ENCODE results near the gene EID3. TPM values are rescaled to one million over a fixed set of nuclear protein-coding genes. Genes with fewer than 3 reads are reported as not detected.

EID3 gene
- total and polyA plus RNA-seq, 4 experiments from 2014 or later = 9.4 to 15.6 (median 11.3) TPM

GRCh38 chr12:104306943-104307654 lies 3.6 kb downstream of the EID3 start:
- Histone ChIP-seq H3K9me3 (ENCODE audit: control insufficient read depth in 1 of 2, low read length in 2 of 2) (no peaks in the 10 kb centered on the region), H3K4me1 (ENCODE audit: insufficient read depth, low read length) (peaks cover 41% of the 10 kb centered on the region), H3K4me3 (ENCODE audit: low read length in 2 of 2) (no peak overlapping the region), H3K27ac (ENCODE audit: low read depth, low read length) (no peak overlapping the region), H3K27me3 (ENCODE audit: insufficient read depth, low read length) (no peaks in the 10 kb centered on the region), H3K36me3 (ENCODE audit: insufficient read depth, low read length) (peaks cover 7% of the 10 kb centered on the region)
- Mint-ChIP-seq H3K4me3 (no peak overlapping the region), H3K27ac (peak overlapping the region in 2 of 7 donors; percentile 16 to 29), H3K36me3 (peaks cover 14 to 17% of the 10 kb centered on the region in 2 donors), H3K4me1 (peaks cover 40 to 66% (median 52%) of the 10 kb centered on the region in 4 donors), H3K9me3 (no peaks in the 10 kb centered on the region), H3K27me3 (no peaks in the 10 kb centered on the region)
- intact Hi-C loops (cut with micrococcal nuclease) = loop anchor here (10.0 kb wide), 2 partner anchors 158 to 188 kb away; no protein-coding TSS in a partner anchor
- POLR2A ChIA-PET (ENCODE audit: partially characterized antibody) = interaction anchor here (1.2 kb wide), 1 partner anchor 19 kb away, joined by 4 read pairs; no protein-coding TSS in a partner anchor
- CTCF ChIA-PET (ENCODE audit: partially characterized antibody) = interaction anchor here (1.6 kb wide), 1 partner anchor 19 kb away, joined by 6 read pairs; no protein-coding TSS in a partner anchor
- no peak for DNase-seq

DNA sequence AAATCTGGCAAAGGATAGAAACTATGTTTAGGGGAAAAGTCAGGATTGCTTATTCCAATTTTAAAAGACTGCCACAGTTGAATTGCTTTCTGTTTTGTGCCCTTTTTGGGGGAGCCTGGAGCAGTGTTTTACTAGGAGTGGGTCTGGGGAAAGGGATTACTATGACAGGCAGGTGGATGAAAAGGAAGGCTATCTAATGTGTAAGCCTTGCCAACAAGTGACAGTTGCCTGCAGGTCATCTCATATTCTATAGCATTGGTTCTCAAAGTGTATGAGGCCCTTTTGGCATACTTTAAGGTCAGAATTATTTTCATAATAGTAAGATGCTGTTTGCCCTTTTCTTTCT lies 4.1 kb downstream of the EID3 start:
- CTCF ChIA-PET (ENCODE audit: partially characterized antibody) = interaction anchor here (1.0 kb wide), 1 partner anchor 11 kb away, joined by 3 read pairs; no protein-coding TSS in a partner anchor
- H3K36me3 ChIP-seq (ENCODE audit: insufficient read depth, low read length) = peaks cover 10% of the 10 kb centered on the region
- DNase-seq = no peak
- intact Hi-C loops (cut with micrococcal nuclease) = loop anchor here (10.0 kb wide), 2 partner anchors 157 to 187 kb away; no protein-coding TSS in a partner anchor
- H3K36me3 Mint-ChIP-seq = peaks cover 16 to 20% of the 10 kb centered on the region in 2 donors
- H3K27ac Mint-ChIP-seq = peak overlapping the region in 1 of 7 donors; percentile 29
- H3K27me3 ChIP-seq (ENCODE audit: insufficient read depth, low read length) = no peaks in the 10 kb centered on the region
- H3K9me3 Mint-ChIP-seq = no peaks in the 10 kb centered on the region
- no peak overlapping the region for H3K4me3 Mint-ChIP-seq
- H3K4me1 Mint-ChIP-seq = peaks cover 40 to 64% (median 52%) of the 10 kb centered on the region in 4 donors
- peaks cover 40% of the 10 kb centered on the region for H3K4me1 ChIP-seq (ENCODE audit: insufficient read depth, low read length)
- no peak overlapping the region for H3K27ac ChIP-seq (ENCODE audit: low read depth, low read length)
- H3K4me3 ChIP-seq (ENCODE audit: low read length in 2 of 2) = no peak overlapping the region
- H3K27me3 Mint-ChIP-seq = no peaks in the 10 kb centered on the region
- POLR2A ChIA-PET (ENCODE audit: partially characterized antibody) = interaction anchor here (1.2 kb wide), 1 partner anchor 19 kb away, joined by 4 read pairs; no protein-coding TSS in a partner anchor
- no peaks in the 10 kb centered on the region for H3K9me3 ChIP-seq (ENCODE audit: control insufficient read depth in 1 of 2, low read length in 2 of 2)

- CTCF ChIA-PET (ENCODE audit: partially characterized antibody) = interaction anchor here (0.7 to 0.9 kb wide), 2 partner anchors 72 to 481 kb away, joined by 3 to 4 read pairs; no protein-coding TSS in a partner anchor
- H3K36me3 Mint-ChIP-seq = peaks cover 24 to 31% of the 10 kb centered on the region in 2 donors
- Histone ChIP-seq H3K36me3 (ENCODE audit: insufficient read depth, low read length) (peaks cover 21% of the 10 kb centered on the region), H3K27ac (ENCODE audit: low read depth, low read length) (no peak overlapping the region), H3K9me3 (ENCODE audit: control insufficient read depth in 1 of 2, low read length in 2 of 2) (no peaks in the 10 kb centered on the region), H3K4me3 (ENCODE audit: low read length in 2 of 2) (no peak overlapping the region), H3K4me1 (ENCODE audit: insufficient read depth, low read length) (peaks cover 24% of the 10 kb centered on the region), H3K27me3 (ENCODE audit: insufficient read depth, low read length) (no peaks in the 10 kb centered on the region)
- peaks cover 30 to 46% (median 37%) of the 10 kb centered on the region in 4 donors for H3K4me1 Mint-ChIP-seq
- H3K27me3 Mint-ChIP-seq = no peaks in the 10 kb centered on the region
- intact Hi-C loops (cut with micrococcal nuclease) = loop anchor here (10.0 kb wide), 2 partner anchors 155 to 185 kb away; no protein-coding TSS in a partner anchor
- no peak for DNase-seq
- H3K9me3 Mint-ChIP-seq = no peaks in the 10 kb centered on the region
- peak overlapping the region in 2 of 7 donors; percentile 40 to 69 for H3K27ac Mint-ChIP-seq
- no peak overlapping the region for H3K4me3 Mint-ChIP-seq
- POLR2A ChIA-PET (ENCODE audit: partially characterized antibody) = interaction anchor here (1.0 kb wide), 1 partner anchor 23 kb away, joined by 5 read pairs; no protein-coding TSS in a partner anchor
These were observed 6.0 kb downstream of the EID3 start for GRCh38 chr12:104309446-104309993.

DNA sequence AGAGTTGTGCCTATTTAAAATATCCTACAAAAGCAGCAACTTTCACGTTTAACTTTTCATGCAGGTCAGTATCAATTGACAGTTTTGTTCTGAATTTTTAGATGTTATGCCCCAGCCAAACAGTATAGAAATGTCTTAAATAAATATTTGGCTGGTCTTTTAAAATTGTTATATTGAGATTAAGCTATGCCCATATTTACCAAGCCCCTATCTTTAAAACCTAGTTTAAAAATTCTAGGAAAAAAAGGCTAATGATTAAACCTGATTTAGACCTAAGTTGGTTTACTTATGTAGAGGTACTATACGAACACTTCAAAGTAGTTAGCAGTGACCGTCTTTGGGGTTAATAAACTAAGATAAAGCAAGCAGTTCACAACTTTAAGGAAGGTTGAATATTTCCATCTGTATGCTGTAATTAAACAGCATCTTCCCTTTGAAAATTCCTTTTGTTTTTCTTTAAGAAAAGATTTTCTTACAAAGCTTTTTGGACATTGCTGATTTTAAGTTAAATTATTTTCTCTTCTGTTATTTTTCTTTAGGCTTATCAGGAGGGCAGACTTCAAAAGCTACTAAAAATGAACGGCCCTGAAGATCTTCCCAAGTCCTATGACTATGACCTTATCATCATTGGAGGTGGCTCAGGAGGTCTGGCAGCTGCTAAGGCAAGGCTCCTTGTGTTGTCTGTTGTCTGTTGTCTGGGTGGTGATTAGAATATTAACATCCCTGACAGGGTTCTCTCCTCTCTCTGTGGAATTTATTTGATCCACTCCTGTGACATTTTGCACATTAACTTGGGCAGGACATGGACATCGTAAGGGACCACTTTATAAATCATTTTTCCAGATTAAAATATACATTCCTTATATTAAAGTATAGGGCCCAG lies 7.5 kb downstream of the EID3 start:
- no peak overlapping the region for H3K27ac ChIP-seq (ENCODE audit: low read depth, low read length)
- Mint-ChIP-seq H3K27me3 (no peaks in the 10 kb centered on the region), H3K4me3 (no peak overlapping the region), H3K9me3 (no peaks in the 10 kb centered on the region), H3K27ac (no peak overlapping the region), H3K36me3 (peaks cover 30 to 42% of the 10 kb centered on the region in 2 donors), H3K4me1 (peaks cover 17 to 31% (median 25%) of the 10 kb centered on the region in 4 donors)
- no peaks in the 10 kb centered on the region for H3K9me3 ChIP-seq (ENCODE audit: control insufficient read depth in 1 of 2, low read length in 2 of 2)
- ChIA-PET CTCF (ENCODE audit: partially characterized antibody) (interaction anchor here (1.2 kb wide), 1 partner anchor 87 kb away, joined by 3 read pairs; no protein-coding TSS in a partner anchor), POLR2A (ENCODE audit: partially characterized antibody) (interaction anchor here (1.8 kb wide), 1 partner anchor 24 kb away, joined by 5 read pairs; no protein-coding TSS in a partner anchor)
- no peak for DNase-seq
- peaks cover 13% of the 10 kb centered on the region for H3K4me1 ChIP-seq (ENCODE audit: insufficient read depth, low read length)
- H3K36me3 ChIP-seq (ENCODE audit: insufficient read depth, low read length) = peaks cover 27% of the 10 kb centered on the region
- intact Hi-C loops (cut with micrococcal nuclease) = no loop called here
- no peaks in the 10 kb centered on the region for H3K27me3 ChIP-seq (ENCODE audit: insufficient read depth, low read length)
- no peak overlapping the region for H3K4me3 ChIP-seq (ENCODE audit: low read length in 2 of 2)

DNA sequence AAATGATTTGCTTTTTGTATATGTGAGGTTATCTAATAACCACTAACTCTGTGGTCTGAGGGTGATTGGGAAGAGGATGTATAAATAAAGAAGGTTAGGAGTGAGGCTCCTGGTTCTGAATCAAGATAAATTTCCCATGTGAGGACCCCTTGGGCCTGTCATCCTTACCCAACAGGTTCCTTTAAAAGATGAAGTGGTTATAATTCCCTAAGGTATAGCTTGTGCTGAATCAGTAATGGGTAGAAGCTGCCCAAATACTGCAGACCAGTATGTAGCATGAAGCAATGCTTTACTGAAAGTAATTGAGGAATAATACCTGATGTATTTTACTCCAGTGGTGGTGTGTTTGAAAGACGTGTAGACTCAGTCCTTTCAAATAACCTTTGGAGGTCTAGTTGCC lies 8.7 kb downstream of the EID3 start:
- H3K4me3 Mint-ChIP-seq = no peak overlapping the region
- Histone ChIP-seq H3K27ac (ENCODE audit: low read depth, low read length) (no peak overlapping the region), H3K4me1 (ENCODE audit: insufficient read depth, low read length) (peaks cover 3% of the 10 kb centered on the region), H3K27me3 (ENCODE audit: insufficient read depth, low read length) (no peaks in the 10 kb centered on the region), H3K36me3 (ENCODE audit: insufficient read depth, low read length) (peaks cover 27% of the 10 kb centered on the region), H3K4me3 (ENCODE audit: low read length in 2 of 2) (no peak overlapping the region), H3K9me3 (ENCODE audit: control insufficient read depth in 1 of 2, low read length in 2 of 2) (no peaks in the 10 kb centered on the region)
- ChIA-PET CTCF (ENCODE audit: partially characterized antibody) (interaction anchor here (1.8 to 2.4 kb wide), 2 partner anchors 8 to 24 kb away, joined by 5 to 8 read pairs; partner anchors contain the start of gene EID3), POLR2A (ENCODE audit: partially characterized antibody) (interaction anchor here (1.8 to 2.6 kb wide), 2 partner anchors 8 to 25 kb away, joined by 5 to 9 read pairs; partner anchors contain the start of gene EID3)
- H3K27ac Mint-ChIP-seq = no peak overlapping the region
- H3K27me3 Mint-ChIP-seq = no peaks in the 10 kb centered on the region
- H3K9me3 Mint-ChIP-seq = no peaks in the 10 kb centered on the region
- intact Hi-C loops (cut with micrococcal nuclease) = loop anchor here (1.0 kb wide), 1 partner anchor 11 kb away; no protein-coding TSS in a partner anchor
- H3K36me3 Mint-ChIP-seq = peaks cover 31 to 51% of the 10 kb centered on the region in 2 donors
- H3K4me1 Mint-ChIP-seq = peaks cover 8 to 19% (median 15%) of the 10 kb centered on the region in 4 donors
- DNase-seq = no peak

- H3K27me3 ChIP-seq (ENCODE audit: insufficient read depth, low read length) = no peaks in the 10 kb centered on the region
- H3K4me1 ChIP-seq (ENCODE audit: insufficient read depth, low read length) = no peaks in the 10 kb centered on the region
- peaks cover 27% of the 10 kb centered on the region for H3K36me3 ChIP-seq (ENCODE audit: insufficient read depth, low read length)
- Mint-ChIP-seq H3K27ac (no peak overlapping the region), H3K4me1 (peaks cover 4 to 14% (median 10%) of the 10 kb centered on the region in 4 donors), H3K4me3 (no peak overlapping the region), H3K9me3 (no peaks in the 10 kb centered on the region), H3K27me3 (no peaks in the 10 kb centered on the region), H3K36me3 (peaks cover 31 to 51% of the 10 kb centered on the region in 2 donors)
- intact Hi-C loops (cut with micrococcal nuclease) = loop anchor here (1.0 kb wide), 1 partner anchor 11 kb away; no protein-coding TSS in a partner anchor
- DNase-seq = no peak
- no peak overlapping the region for H3K27ac ChIP-seq (ENCODE audit: low read depth, low read length)
- POLR2A ChIA-PET (ENCODE audit: partially characterized antibody) = interaction anchor here (1.8 to 2.6 kb wide), 2 partner anchors 9 to 26 kb away, joined by 5 to 9 read pairs; partner anchors contain the start of gene EID3
- CTCF ChIA-PET (ENCODE audit: partially characterized antibody) = interaction anchor here (0.6 to 2.4 kb wide), 4 partner anchors 9 to 98 kb away, joined by 3 to 8 read pairs (median 4); partner anchors contain the start of gene EID3
- no peak overlapping the region for H3K4me3 ChIP-seq (ENCODE audit: low read length in 2 of 2)
- H3K9me3 ChIP-seq (ENCODE audit: control insufficient read depth in 1 of 2, low read length in 2 of 2) = no peaks in the 10 kb centered on the region
These were observed 9.1 kb downstream of the EID3 start for GRCh38 chr12:104312654-104313053.
